ENCODE data around the gene CHST14. TPM values are rescaled to one million over a fixed set of nuclear protein-coding genes. Genes with fewer than 3 reads are reported as not detected.

CHST14 gene
- polyA plus RNA-seq, 3 donors = 33.1 to 39.9 (median 38.8) TPM

DNA sequence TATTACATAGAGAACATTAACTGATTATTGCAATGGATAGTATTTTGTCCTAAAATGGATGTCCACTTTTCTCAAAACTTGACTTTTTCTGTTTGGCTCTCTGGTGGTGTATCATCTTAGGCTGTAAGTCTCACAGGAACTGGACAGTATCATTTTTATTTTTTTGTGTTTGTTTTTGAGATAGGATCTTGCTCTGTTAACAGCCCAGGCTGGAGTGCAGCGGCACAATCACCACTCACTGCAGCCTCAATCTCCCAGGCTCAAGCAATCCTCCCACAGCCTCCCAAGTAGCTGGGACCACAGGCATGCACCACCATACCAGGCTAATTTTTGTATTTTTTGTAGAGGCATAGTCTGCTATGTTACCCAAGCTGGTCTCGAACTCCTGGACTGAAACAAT is 13.1 kb downstream of the CHST14 start:
- DNase-seq = no peak

DNA sequence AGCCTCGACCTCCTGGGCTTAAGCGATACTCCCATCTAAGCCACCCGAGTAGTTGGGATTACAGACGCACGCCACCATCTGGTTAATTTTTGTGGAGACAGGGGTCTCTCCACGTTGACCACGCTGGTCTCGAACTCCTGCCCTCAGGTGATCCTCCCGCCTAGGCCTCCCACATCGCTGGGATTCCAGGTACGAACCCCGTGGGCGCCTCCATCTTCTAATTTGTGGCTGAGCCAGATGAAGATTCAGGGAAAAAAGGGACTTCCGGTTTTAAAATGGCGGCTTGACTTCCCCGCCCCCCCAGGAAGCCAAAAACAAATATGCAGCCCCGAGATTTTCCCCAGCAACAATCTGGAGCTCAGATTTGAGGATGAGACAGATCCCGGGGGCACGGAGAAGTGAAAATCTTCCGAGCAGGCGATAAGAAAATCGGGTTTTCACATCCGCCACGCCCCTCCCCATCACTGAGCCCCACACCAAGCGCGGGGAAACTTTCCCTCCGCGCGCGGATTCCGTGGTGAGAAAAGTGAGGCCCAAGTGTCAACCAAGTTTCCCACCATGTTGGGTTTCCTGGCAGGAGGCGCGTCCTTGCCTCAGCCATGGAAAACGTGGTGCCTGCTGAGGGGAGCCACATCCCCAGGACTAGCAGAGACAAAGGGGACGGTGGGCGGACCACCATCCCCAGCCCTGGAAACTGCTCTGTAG is 15.4 kb downstream of the CHST14 start:
- DNase-seq = no peak

DNA sequence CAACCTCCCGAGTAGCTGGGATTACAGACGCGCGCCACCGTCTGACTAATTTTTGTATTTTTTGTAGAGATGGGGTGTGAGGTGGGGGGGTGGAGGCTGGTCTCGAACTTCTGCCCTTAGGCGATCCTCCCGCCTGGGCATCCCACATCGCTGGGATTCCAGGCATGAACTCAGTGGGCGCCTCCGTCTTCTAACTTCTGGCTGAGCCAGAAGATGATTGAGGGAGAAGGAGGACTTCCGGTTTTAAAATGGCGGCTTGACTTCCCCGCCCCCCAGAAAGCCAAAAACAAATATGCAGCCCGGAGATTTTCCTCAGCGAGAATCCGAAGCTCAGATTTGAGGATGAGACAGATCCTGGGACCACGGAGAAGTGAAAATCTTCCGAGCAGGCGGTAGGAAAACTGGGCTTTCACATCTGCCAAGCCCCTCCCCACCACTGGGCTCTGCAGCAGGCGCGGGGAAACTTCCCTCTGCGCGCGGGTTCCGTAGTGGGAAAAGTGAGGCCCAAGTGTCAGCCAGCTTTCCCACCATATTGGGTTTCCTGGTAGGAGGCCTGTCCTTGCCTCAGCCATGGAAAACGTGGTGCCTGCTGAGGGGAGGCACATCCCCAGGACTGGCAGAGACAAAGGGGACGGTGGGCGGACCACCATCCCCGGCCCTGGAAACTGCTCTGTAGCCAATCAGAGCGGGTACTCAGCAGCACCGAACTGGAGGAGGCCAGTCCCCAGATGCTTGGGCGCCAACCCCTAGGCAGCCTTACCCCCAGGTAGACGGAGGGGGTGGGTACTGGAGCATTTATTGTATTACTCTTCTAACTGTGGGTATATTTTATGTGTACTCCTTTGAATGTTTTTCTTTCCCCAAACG is 17.3 kb downstream of the CHST14 start:
- DNase-seq = no peak

DNA sequence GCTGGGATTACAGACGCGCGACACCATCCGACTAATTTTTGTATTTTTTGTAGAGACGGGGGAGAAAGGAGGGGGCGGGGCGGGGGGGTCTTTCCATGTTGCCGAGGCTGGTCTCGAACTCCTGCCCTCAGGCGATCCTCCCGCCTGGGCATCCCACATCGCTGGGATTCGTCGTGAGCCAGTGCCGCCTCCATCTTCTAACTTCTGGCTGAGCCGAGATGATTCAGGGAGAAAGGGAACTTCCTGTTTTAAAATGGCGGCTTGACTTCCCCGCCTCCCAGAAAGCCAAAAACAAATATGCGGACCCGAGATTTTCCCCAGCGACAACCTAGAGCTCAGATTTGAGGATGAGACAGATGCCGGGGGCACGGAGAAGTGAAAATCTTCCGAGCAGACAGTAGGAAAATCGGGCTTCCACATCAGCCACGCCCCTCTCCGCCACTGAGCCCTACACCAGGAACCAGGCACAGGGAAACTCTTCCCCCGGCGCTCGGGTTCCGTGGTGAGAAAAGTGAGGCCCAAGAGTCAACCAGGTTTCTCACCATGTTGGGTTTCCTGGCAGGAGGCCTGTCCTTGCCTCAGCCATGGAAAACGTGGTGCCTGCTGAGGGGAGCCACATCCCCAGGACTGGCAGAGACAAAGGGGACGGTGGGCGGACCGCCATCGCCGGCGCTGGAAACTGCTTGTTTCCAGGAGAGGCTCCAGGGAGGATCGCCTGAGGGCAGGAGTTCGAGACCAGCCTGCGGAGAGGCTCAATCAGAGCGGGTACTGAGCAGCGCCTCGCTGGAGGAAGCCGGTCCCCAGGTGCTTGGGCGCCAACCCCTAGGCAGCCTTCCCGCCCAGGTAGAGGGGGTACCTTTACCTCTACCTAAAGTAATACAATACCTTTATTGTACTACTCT is 18.7 kb downstream of the CHST14 start:
- no peak for DNase-seq

DNA sequence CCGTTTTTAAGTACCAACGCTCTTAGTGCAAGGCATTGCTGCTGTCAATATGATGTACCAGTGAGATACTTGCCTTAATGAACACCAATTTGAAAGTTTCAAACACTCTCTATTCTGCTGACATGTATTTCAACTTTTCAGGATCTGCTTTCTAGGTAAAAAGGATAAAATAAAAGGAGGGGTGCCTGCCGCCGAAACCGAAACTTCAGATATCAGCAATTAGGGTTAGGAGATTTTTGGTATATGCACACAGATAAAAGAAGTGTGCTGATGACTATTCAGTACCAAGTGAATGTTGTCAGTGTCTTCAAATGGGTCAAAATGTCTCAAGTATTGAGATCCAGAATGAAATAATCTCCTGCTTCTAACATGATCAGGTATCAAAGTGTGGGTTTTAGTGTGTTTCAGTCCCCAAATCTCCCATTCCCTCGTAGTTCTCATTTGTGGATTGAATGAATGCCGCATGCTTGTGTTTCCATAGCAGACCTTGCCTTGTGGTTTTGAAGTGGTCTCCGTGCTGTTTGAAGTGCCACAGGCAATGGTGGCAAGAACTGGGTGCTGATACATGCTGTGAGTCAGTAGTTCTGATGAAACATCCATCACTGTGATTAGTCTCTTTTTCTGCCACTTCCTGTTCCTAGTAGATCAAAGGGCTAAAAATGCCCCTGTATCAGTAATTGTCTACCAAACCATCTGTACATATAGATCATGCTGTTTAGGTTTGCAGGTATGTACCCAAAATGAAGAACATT is 22.5 kb downstream of the CHST14 start:
- no peak for DNase-seq

DNA sequence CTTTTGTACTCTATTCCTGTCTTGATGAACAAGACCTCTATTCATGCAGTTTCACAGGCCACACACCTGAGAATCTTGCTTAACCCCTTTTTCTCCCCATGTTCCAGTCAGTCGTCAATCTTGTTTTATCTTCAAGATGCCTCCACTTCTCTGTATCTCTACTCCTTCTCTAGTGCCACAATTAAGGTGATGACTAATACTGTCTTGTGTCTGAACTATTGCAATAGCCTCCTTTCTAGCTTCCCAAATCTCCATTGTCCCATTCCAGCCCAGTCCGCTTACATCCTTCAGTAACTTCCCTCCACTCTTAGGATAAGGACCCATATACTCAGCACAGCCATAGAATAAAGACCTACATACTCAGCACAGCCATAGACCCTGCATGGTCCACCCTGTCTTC is 24.7 kb downstream of the CHST14 start:
- no peak for DNase-seq

DNA sequence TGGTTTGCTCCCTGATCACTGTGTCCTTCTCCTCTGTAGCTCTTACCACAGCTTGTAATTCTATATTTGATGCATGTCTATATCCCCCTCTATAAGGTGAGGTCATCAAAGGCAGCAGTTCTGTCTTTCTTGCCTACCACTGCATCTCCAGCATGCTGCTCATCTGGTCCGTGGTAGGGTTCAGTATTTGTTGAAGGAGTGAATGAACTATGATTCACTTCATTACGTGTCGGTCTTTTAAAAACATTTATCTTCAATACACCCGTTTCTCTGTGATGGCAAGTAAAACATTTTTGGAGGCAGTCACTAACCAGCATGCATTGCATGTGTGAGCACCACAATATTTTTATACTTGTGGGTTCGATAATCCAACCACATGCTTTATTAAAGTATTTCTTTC is 27.6 kb downstream of the CHST14 start:
- DNase-seq = no peak

DNA sequence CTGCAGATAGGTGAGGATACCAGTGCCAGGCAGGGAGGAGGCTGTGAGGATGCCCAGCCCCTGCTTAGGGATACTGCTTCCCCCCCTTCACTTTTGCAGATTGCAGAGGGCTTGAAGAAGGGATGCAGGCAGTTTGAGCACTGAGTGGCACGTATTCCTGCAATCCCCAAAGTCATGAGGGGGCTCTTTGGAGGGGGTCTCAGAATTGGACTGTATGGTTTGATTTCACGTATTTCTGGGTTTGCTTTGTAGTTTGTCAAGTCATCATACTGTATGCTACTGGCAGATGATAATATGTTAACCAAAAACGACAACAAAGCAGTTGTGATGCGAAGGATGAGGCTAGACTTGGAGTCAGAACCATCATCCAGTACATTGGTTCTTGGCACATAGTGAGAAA is 28.1 kb downstream of the CHST14 start:
- DNase-seq = no peak

DNA sequence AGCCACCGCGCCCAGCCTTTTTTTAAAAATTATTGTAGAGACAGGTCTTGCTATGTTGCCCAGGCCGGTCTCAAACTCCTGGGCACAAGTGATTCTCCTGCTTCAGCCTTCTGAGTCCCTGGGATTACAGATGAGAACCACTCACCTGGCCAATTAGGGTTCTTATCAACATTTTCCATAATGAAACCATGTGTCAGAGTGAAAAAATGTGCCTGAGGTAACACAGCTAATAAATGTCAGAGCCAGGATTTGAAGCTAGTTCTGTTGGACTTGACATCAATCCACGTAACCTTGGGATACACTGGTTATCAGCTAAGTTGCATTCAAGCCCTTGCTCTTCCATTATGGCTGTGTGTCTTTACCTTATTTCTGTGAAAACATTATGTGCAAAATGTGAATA is 29.1 kb downstream of the CHST14 start:
- DNase-seq = no peak

DNA sequence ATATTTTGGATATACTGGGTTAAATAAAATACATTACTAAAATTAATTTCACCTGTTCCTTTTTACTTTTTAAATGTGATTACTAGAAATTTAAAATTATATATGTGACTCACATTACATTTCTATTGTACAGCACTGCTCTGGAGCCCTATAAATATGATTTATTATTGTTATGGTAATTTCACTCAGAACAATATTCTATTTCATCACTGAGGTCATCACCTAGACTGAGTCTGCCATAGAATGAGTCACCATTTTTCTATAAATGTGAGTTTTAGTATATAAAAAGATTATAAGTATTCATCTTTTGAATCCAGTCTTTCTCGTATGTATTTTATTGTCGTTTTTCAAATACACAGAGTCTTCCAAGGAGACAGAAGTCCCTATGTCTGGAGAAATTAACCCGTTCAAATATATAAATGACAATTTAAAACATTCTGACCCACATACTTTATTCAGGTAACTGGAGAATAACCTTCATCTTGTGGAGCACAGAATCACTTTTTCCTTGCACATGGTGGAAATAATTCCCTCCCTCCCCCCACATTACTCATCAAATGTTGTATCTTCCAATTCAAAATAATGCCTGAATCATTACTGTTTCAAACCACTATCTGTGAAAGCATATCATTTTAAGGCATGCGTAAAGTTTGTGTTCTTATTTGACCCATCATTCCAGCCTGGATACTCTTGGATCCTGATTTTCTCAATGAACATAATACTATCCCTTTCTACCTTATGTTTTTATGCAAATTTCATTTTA is 30.0 kb downstream of the CHST14 start:
- no peak for DNase-seq

DNA sequence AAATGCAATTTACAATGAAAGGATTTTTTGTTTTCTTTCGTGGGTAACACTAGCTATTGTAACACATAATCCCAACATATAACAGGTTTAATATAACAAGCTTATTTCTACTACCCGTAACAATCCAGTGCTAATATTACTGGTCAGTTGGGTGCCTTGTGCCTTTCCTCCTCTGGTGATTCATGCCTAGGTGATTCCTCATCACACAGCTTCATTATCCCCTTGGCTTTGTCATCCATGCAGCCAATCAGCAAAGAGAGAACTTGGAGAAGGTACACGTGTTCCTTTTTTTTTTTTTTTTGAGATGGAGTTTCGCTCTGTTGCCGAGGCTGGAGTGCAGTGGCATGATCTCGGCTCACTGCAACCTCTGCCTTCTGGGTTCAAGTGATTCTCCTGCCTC is 30.7 kb downstream of the CHST14 start:
- no peak for DNase-seq

DNA sequence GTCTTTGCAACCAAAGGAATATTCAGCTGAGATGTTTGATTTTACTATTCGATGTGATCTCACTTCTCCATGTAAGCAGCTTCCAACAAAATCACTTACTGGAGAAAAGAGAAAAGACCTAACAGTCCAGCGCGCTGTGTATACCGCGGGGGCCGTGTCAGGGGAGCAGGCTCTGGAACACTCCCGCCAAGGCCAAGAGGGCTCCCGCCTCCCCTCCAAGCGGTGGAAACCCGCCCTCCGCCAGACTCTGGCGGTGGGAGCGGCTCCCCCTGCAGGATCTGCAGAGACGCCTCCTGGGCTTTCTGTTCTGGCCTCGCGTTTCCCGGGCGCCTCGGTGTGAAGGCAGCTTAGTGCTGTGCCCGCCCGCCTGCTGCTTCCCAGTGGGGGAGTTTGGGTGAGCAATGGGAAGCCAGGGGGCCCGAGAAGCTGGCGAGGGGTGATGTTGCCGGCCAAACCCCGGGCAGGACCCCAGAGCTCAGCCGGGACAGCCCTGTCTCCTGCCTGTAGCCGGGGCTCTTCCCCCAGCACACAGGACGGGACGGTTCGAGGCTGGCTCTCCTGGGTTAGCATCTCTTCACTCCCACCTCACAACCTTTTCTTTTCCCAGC is 36.3 kb downstream of the CHST14 start:
- DNase-seq = peak; percentile 85

DNA sequence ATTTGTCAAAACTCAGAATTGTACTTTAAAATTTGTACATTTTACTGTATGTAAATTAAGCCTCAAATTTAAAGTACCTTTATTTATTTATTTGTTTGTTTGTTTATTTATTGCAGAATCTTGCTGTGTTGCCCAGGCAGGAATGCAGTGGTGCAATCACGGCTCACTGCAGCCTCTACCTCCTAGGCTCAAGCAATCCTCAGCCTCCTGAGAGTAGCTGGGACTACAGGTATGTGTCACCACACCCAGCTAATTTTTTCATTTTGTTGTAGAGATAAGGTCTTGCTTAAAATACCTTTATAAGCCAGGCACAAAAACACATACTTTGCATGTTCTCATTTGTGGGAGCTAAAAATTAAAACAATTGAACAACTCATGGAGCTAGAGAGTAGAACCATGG is 37.4 kb downstream of the CHST14 start:
- DNase-seq = no peak

DNA sequence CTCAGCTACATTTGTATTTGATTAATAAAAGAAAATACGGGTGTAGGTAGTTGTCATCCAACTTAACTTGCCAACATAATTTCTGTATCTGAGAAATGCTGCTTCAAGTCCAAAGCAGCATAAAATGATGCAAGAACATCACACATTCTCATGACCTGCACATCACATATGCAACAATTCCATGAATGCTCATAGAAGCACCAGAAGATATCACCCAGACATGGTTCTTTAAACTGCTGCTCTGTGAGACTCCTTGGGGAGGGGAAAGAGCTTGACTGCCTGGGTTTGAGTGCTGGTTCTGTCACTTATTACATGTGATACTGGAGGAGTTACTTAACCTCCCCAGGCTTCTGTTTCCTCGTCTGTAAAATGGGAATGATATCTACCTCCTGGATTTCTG is 39.4 kb downstream of the CHST14 start:
- no peak for DNase-seq

DNA sequence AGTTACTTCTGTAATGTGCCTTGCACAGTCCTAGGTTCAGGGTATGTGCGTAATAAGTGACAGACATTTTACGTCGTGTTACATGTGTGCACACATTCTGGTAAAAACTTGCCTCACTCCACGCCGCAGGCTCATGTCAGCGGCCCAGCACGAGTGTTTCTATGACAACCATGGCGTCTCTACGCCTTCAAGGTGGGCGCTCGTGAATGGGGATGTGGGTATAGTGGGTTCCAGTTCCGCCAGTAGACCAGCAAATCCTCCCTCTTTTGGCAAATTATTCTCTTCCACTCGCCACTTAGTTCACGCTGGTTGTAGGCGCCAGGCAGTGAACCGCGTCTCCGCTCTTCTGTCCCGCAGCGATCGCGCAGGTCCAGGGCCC is 40.3 kb downstream of the CHST14 start:
- peak; percentile 20 for DNase-seq

DNA sequence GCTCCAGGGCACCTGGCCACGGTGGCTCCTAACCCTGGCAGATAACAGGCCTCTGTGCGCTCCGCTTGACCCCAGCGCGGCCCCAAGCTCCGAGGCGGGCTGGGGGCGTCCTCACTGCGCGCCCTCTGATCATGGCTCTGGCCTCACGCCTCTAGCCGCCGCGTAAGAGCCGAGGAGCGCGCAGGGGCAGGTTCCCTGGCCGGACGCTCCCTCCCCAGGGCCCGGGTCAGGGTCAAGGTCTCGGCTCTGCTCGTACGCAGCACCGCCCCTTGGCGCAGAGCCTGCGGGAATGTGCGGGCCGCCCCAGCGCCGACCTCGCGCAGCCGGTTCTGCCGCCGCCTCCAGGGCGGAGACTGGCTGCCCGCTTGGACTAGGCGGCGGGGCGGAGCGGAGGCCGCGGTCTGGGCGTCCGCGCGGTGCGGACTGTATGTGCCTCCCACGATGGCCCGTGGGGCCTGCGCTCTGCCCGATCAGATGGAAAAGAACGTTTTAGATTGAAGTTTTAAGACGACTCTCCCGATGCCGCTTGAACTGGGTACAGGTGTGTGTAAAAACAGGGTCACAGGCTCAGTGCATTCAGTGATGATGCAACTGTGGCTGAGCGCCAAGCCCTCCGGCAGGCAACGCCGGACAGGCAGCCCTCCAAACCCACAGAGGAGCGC is 40.8 kb downstream of the CHST14 start:
- DNase-seq = peak; percentile 44

DNA sequence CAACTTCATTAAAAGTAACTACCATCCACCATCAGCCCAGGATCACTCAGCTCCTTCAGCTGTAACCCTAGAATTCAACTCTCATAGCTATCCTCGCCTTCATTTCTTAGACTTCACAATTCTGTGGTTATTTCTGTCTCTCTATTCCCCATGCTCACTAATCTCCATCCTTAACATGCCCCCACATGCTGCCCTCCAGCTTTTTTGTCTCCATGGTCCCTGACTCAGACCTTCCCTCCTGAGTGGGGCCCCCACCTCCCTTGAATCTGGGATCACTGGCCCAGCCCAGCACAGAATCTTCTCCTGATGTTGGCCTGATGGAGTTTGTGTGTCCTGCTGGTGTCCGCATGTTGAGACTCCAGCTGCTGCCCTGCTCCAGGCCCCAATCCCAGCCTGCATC is 41.7 kb downstream of the CHST14 start:
- DNase-seq = no peak

DNA sequence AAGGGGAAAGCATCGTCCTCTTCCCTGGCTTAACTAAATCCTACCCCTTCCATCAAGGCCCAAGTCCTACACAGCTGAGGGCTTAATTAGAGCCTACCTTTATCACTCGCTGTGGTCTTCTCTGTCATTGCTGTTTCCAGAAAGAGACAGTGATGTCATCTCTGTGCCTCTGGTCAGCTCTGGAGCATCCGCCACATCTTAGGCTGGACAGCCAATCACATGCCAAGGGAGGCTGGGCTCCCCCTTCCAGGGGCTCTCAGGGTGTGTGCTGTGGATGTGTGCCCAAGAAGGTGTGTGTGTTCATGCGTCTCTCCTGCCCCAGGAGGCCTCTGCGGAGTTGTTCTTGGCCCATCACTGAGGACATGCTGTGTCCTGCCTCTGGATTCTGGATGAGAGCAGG is 42.8 kb downstream of the CHST14 start:
- no peak for DNase-seq

DNA sequence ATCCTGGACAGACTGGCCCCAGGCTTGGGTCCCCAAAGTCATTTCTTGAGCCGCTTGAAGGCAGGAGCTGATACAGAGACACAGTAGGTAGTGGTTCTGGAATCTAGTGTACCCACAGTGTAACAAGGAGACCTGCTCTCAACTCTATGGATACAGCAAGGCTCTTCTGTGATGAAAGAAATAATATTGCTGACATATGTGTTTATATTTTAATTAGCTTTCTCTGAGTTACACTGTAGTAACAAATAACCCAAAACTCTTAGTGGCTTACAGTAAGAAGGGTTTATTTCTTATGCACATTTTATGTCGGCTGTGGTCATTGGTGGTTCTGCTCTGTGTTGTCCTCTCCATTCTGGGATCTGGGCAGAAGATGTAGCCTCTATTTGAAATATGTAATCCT is 45.5 kb downstream of the CHST14 start:
- no peak for DNase-seq
